Sigmoid colon (tissue), 7 donors: ENCODE results near the gene TAOK1. TPM values are rescaled to one million over a fixed set of nuclear protein-coding genes. Genes with fewer than 3 reads are reported as not detected.

Source experiments
- DNase-seq: peaks from one replicate; pipeline ENCODE4 v3.0.0-alpha.2; 2019
- H3K27ac ChIP-seq, 4 donors: fragments of 200-600 bp; sonication (generic); one replicate each; pipeline ENCODE4 v1.5.1; 2016 to 2019; ENCODE audit warnings: mild to moderate bottlenecking in 1 of 4
- H3K27me3 ChIP-seq, 3 donors: fragments of 200-600 bp; sonication (generic); one replicate each; pipeline ENCODE4 v1.5.1; 2019; ENCODE audit warnings: mild to moderate bottlenecking in 1 of 3
- H3K36me3 ChIP-seq, 4 donors: fragments of 200-600 bp; sonication (generic); one replicate each; pipeline ENCODE4 v1.5.1; 2016 to 2019
- H3K4me1 ChIP-seq, 4 donors: fragments of 200-600 bp; sonication (generic); one replicate each; pipeline ENCODE4 v1.5.1; 2017 to 2019
- H3K4me3 ChIP-seq, 4 donors: fragments of 200-600 bp; sonication (generic); one replicate each; pipeline ENCODE4 v1.5.1; 2017 to 2019; ENCODE audit warnings: mild to moderate bottlenecking in 2 of 4, moderate library complexity in 1 of 4
- H3K9me3 ChIP-seq, 4 donors: fragments of 200-600 bp in 3 of 4; sonication (generic) in 3 of 4; one replicate each; pipeline versions ENCODE4 v1.5.1 to v1.6.1; 2013 to 2019
- CTCF ChIP-seq, 4 experiments: fragments of 450-650 bp in 3 of 4; fragments of 200-600 bp in 1 of 4; IDR thresholded peaks; one replicate each; pipeline ENCODE4 v1.5.1; 2016 to 2019; ENCODE audit warnings: antibody characterized with exemption in 4 of 4, mild to moderate bottlenecking in 3 of 4, moderate library complexity in 2 of 4
- EP300 ChIP-seq, 4 donors: sonication (generic); formaldehyde crosslinking; IDR thresholded peaks; one replicate each; pipeline ENCODE4 v1.6.1; 2017; ENCODE audit warnings: antibody characterized with exemption in 4 of 4
- POLR2A ChIP-seq, 2 donors: fragments of 450-650 bp; IDR thresholded peaks; one replicate each; pipeline ENCODE4 v1.6.1; 2016; ENCODE audit warnings: antibody characterized with exemption in 2 of 2, mild to moderate bottlenecking in 2 of 2, moderate library complexity in 2 of 2
- POLR2AphosphoS5 ChIP-seq, 4 donors: sonication (generic); formaldehyde crosslinking; IDR thresholded peaks; one replicate each; pipeline ENCODE4 v1.6.1; 2017; ENCODE audit warnings: antibody characterized with exemption in 4 of 4
- WGBS, 2 donors: extraction: QIAGEN DNeasy Blood & Tissue Kit; methylation state at CpG; one replicate each; pipeline ENCODE4 v1.1.7; 2013; 5-methylcytosine and 5-hydroxymethylcytosine counted together
- intact Hi-C: fragments of 100-400 bp; cut with DNase I; formaldehyde crosslinking; loops from one replicate; pipeline ENCODE4 v1.15.1; 2023
- polyA plus RNA-seq, 3 donors: library from polyadenylated mRNA; stranded (reverse); fragments of 200-250 nt; gene quantifications; one replicate each; pipeline ENCODE4 v1.2.3, GENCODE V29; 2013
- total RNA-seq, 4 donors: library from RNA; depleted of rRNA; stranded (reverse); fragments of >200 nt; gene quantifications; one replicate each; pipeline ENCODE4 v1.1.0, GENCODE V29; 2016
- donor health status: healthy with polysubstance abuse.
- donor health status: Bipolar disorder and iron deficiency.
- donor health status: healthy.

Gene TAOK1
- total and polyA plus RNA-seq, 7 donors = 3.6 to 65.4 (median 46.3) TPM

- WGBS, 2 donors = 86 to 87% methylated on average over 16 of the region's 16 CpGs
- Histone ChIP-seq H3K4me3 (no peak overlapping the region), H3K27ac (peak overlapping the region; percentile 59 to 82 (median 64)), H3K9me3 (no peaks in the 10 kb centered on the region), H3K27me3 (no peaks in the 10 kb centered on the region), H3K4me1 (peaks cover 0 to 47% (median 42%) of the 10 kb centered on the region in 4 donors), H3K36me3 (peaks cover 9 to 25% (median 17%) of the 10 kb centered on the region in 4 donors)
- TF ChIP-seq CTCF (IDR thresholded peaks at IDR 0.05) (no peak), POLR2A (IDR thresholded peaks at IDR 0.05) (no peak), POLR2AphosphoS5 (IDR thresholded peaks at IDR 0.05) (no peak), EP300 (IDR thresholded peaks at IDR 0.05) (no peak)
- intact Hi-C loops = loop anchor here (5.0 kb wide), 2 partner anchors 34 to 344 kb away; no protein-coding TSS in a partner anchor
- DNase-seq = no peak
Measured at GRCh38 chr17:29583324-29584248, 193.4 kb downstream of the TAOK1 start.

- intact Hi-C loops = loop anchor here (5.0 kb wide), 2 partner anchors 33 to 343 kb away; no protein-coding TSS in a partner anchor
- Histone ChIP-seq H3K36me3 (peaks cover 9 to 25% (median 17%) of the 10 kb centered on the region in 4 donors), H3K9me3 (no peaks in the 10 kb centered on the region), H3K4me1 (peaks cover 0 to 51% (median 43%) of the 10 kb centered on the region in 4 donors), H3K27me3 (no peaks in the 10 kb centered on the region), H3K4me3 (no peak overlapping the region), H3K27ac (peak overlapping the region; percentile 59 to 82 (median 64))
- no peak for DNase-seq
- TF ChIP-seq EP300 (IDR thresholded peaks at IDR 0.05) = no peak
- no peak for TF ChIP-seq CTCF (IDR thresholded peaks at IDR 0.05)
- TF ChIP-seq POLR2A (IDR thresholded peaks at IDR 0.05) = no peak
- TF ChIP-seq POLR2AphosphoS5 (IDR thresholded peaks at IDR 0.05) = peak in 1 of 4 donors; percentile 38
- WGBS, 2 donors = 66 to 89% methylated on average over 12 of the region's 12 CpGs
Measured at GRCh38 chr17:29584452-29585079, 194.4 kb downstream of the TAOK1 start.

GRCh38 chr17:29585080-29585751 lies 195.1 kb downstream of the TAOK1 start:
- Histone ChIP-seq H3K9me3 (no peaks in the 10 kb centered on the region), H3K4me3 (peak overlapping the region in 3 of 4 donors; percentile 5 to 14 (median 6)), H3K36me3 (peaks cover 9 to 25% (median 17%) of the 10 kb centered on the region in 4 donors), H3K27ac (peak overlapping the region; percentile 59 to 82 (median 64)), H3K4me1 (peaks cover 0 to 57% (median 50%) of the 10 kb centered on the region in 4 donors), H3K27me3 (no peaks in the 10 kb centered on the region)
- 68 to 87% methylated on average over 8 of the region's 8 CpGs for WGBS, 2 donors
- intact Hi-C loops = no loop called here
- no peak for DNase-seq
- TF ChIP-seq POLR2A (IDR thresholded peaks at IDR 0.05) (no peak), CTCF (IDR thresholded peaks at IDR 0.05) (no peak), POLR2AphosphoS5 (IDR thresholded peaks at IDR 0.05) (peak in 2 of 4 donors; percentile 23 to 50)

- 83 to 87% methylated on average over 9 of the region's 9 CpGs for WGBS, 2 donors
- Histone ChIP-seq H3K9me3 (no peaks in the 10 kb centered on the region), H3K4me3 (no peak overlapping the region), H3K27ac (peak overlapping the region; percentile 82 to 92 (median 88)), H3K27me3 (no peaks in the 10 kb centered on the region), H3K36me3 (peaks cover 1 to 15% (median 5%) of the 10 kb centered on the region in 4 donors), H3K4me1 (peaks cover 0 to 74% (median 65%) of the 10 kb centered on the region in 4 donors)
- TF ChIP-seq EP300 (IDR thresholded peaks at IDR 0.05) (no peak), POLR2AphosphoS5 (IDR thresholded peaks at IDR 0.05) (no peak), POLR2A (IDR thresholded peaks at IDR 0.05) (no peak), CTCF (IDR thresholded peaks at IDR 0.05) (no peak)
- intact Hi-C loops = no loop called here
- no peak for DNase-seq
Measured at GRCh38 chr17:29586676-29587469, 196.7 kb downstream of the TAOK1 start.
